ENCODE data around the gene H6PD.

Gene H6PD

GRCh38 chr1:9203511-9203982, 31.0 kb upstream of the H6PD start:
- no peak for DNase-seq (ENCODE audit: low read depth in 1 of 2, low spot score in 1 of 2)
- no peak overlapping the region for H3K4me3 ChIP-seq (replicated peaks; ENCODE audit: insufficient read depth, low read length)
- TF ChIP-seq SPI1 (IDR thresholded peaks at IDR 0.05; ENCODE audit: borderline replicate concordance, low read depth) (peak; percentile 47; the same call in 1 of the 2 replicates), REST (IDR thresholded peaks at IDR 0.05; ENCODE audit: insufficient replicate concordance, low read depth) (no peak)
- peaks cover 39% of the 10 kb centered on the region for H3K27me3 ChIP-seq (ENCODE audit: insufficient read depth, poor library complexity, severe bottlenecking)
- H3K27ac ChIP-seq (replicated peaks): no peak overlapping the region

GRCh38 chr1:9204156-9204720, 30.3 kb upstream of the H6PD start:
- no peak overlapping the region for H3K4me3 ChIP-seq (replicated peaks; ENCODE audit: insufficient read depth, low read length)

GRCh38 chr1:9207086-9207485, 27.5 kb upstream of the H6PD start:
- Histone ChIP-seq H3K4me3 (replicated peaks; ENCODE audit: insufficient read depth, low read length) (no peak overlapping the region), H3K27me3 (ENCODE audit: insufficient read depth, poor library complexity, severe bottlenecking) (peaks cover 20% of the 10 kb centered on the region), H3K27ac (replicated peaks) (no peak overlapping the region)
- no peak for DNase-seq (ENCODE audit: low read depth in 1 of 2, low spot score in 1 of 2)
- TF ChIP-seq GABPA (IDR thresholded peaks at IDR 0.05; ENCODE audit: low read depth) (no peak), POLR2AphosphoS5 (IDR thresholded peaks at IDR 0.05; ENCODE audit: low read depth) (no peak), REST (IDR thresholded peaks at IDR 0.05; ENCODE audit: insufficient replicate concordance, low read depth) (no peak), CTCF (IDR thresholded peaks at IDR 0.05; ENCODE audit: insufficient read depth, low read length) (no peak), SPI1 (IDR thresholded peaks at IDR 0.05; ENCODE audit: borderline replicate concordance, low read depth) (no peak)

More at GRCh38 chr1:9204156-9204720, 30.3 kb upstream of the H6PD start:
- Histone ChIP-seq H3K27ac (replicated peaks) (no peak overlapping the region), H3K27me3 (ENCODE audit: insufficient read depth, poor library complexity, severe bottlenecking) (peaks cover 39% of the 10 kb centered on the region)
- TF ChIP-seq CTCF (IDR thresholded peaks at IDR 0.05; ENCODE audit: insufficient read depth, low read length) (no peak), SPI1 (IDR thresholded peaks at IDR 0.05; ENCODE audit: borderline replicate concordance, low read depth) (no peak), POLR2AphosphoS5 (IDR thresholded peaks at IDR 0.05; ENCODE audit: low read depth) (no peak), REST (IDR thresholded peaks at IDR 0.05; ENCODE audit: insufficient replicate concordance, low read depth) (no peak), GABPA (IDR thresholded peaks at IDR 0.05; ENCODE audit: low read depth) (no peak)
- no peak for DNase-seq (ENCODE audit: low read depth in 1 of 2, low spot score in 1 of 2)
